Activated naive CD8-positive, alpha-beta T cell treated with anti-CD3 and anti-CD28 coated beads, Interleukin-2, amount 50 U/mL, for 24 hours (primary cell): ENCODE measurements around the gene NFXL1.
"Not testable (repeated sequence)": the region's sequence is repeated elsewhere in the genome, so short reads cannot be mapped to it uniquely, and the experiment has no call there.

Experiments used
- ATAC-seq: fragments of 150-1000 bp; cut with Tn5 transposase; one replicate; pipeline ENCODE4 v1.10.0; 2021
- DNase-seq: peaks from one replicate; pipeline ENCODE4 v3.0.0; 2021
- H3K27ac Mint-ChIP-seq: one replicate; pipeline ENCODE4 v1.8.0; 2021; ENCODE audit warnings: mild to moderate bottlenecking, mixed read lengths
- H3K27me3 Mint-ChIP-seq: one replicate; pipeline ENCODE4 v1.8.0; 2021; ENCODE audit warnings: mixed read lengths
- H3K36me3 Mint-ChIP-seq: one replicate; pipeline ENCODE4 v1.8.0; 2021; ENCODE audit warnings: low read depth, mixed read lengths
- H3K4me1 Mint-ChIP-seq: one replicate; pipeline ENCODE4 v1.8.0; 2021; ENCODE audit warnings: mixed read lengths
- H3K4me3 Mint-ChIP-seq: one replicate; pipeline ENCODE4 v1.8.0; 2021; ENCODE audit warnings: mild to moderate bottlenecking, moderate library complexity, mixed read lengths
- H3K9me3 Mint-ChIP-seq: one replicate; pipeline ENCODE4 v1.8.0; 2021; ENCODE audit warnings: mixed read lengths

The NFXL1 gene

DNA sequence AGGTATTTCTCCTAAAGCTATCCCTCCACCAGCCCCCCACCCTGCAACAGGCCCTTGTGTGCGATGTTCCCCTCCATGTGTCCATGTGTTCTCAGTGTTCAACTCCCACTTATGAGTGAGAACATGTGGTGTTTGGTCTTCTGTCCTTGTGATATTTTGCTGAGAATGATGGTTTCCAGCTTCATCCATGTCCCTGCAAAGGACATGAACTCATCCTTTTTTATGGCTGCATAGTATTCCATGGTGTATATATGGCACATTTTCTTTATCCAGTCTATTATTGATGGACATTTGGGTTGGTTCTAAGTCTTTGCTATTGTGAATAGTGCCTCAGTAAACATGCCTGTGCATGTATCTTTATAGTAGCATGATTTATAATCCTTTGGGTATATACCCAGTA lies 2.8 kb upstream of the NFXL1 start:
- H3K36me3 Mint-ChIP-seq, ATAC-seq, H3K9me3 Mint-ChIP-seq, H3K27me3 Mint-ChIP-seq, H3K4me3 Mint-ChIP-seq, H3K27ac Mint-ChIP-seq, DNase-seq: not testable (repeated sequence)
- peaks cover 21% of the 10 kb centered on the region for H3K4me1 Mint-ChIP-seq

DNA sequence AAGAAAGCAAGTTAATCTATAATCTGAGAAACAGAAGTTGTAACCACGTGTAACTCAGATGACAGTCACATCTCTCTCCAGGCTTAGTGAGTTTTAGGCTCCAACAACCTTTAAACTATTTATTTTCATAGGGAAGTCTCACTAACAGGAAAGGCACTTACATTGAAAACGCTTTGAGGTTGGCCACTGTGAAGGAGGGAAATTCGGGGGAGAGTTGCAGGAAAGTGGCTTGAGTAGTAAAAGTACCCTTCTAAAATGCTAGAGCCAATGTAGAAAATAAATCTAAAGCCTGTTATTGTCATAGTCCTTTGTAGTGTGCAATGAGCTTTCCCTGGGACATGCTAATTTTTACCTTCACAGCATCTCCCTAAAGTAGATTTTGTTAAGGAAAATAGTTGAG lies 995 bp upstream of the NFXL1 start:
- peak overlapping the region; percentile 97 for H3K4me3 Mint-ChIP-seq
- DNase-seq = no peak
- H3K4me1 Mint-ChIP-seq = peaks cover 33% of the 10 kb centered on the region
- H3K27ac Mint-ChIP-seq = peak overlapping the region; percentile 95
- ATAC-seq = no peak
- H3K27me3 Mint-ChIP-seq = peaks cover 4% of the 10 kb centered on the region
- H3K9me3 Mint-ChIP-seq = peaks cover 5% of the 10 kb centered on the region
- peaks cover 15% of the 10 kb centered on the region for H3K36me3 Mint-ChIP-seq

DNA sequence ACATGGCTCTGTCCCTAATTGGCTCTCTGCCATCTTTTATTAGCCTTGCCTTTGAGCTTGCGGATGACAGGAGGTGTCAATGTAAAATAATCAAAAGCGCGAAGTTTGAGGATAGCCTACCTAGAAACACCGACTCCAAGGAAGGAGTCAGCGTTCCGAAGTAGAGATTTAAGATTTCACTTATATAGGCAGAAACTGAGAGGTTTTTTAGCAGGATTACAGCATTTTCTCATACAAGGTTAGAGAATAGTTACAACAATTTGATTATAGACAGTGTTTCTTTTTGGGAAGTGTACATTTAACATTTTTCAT lies 499 bp upstream of the NFXL1 start:
- Mint-ChIP-seq H3K27ac (peak overlapping the region; percentile 95), H3K36me3 (peaks cover 20% of the 10 kb centered on the region), H3K4me1 (peaks cover 33% of the 10 kb centered on the region), H3K4me3 (peak overlapping the region; percentile 97), H3K9me3 (peaks cover 5% of the 10 kb centered on the region), H3K27me3 (peaks cover 2% of the 10 kb centered on the region)
- DNase-seq (no peak), ATAC-seq (peak; percentile 5)

DNA sequence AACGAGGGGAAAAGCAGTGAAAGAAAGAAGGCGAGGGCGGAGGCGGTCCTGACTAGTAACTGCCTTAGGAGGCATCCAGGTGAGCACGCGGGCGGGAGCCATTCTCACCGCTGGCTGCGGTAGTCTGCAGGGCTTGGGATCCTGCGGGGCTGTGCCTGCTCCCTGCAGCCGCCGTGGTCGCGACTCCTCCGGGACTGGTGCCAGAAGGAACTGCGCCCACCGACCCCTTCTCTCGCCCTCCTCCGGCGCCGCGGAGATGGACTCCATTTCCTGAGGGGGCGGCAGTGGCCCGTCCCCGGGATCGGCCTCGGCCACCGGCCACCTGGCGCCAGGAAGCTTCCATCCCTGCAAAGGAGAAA lies 543 bp downstream of the NFXL1 start:
- H3K36me3 Mint-ChIP-seq = peaks cover 25% of the 10 kb centered on the region
- ATAC-seq (peak; percentile 26), DNase-seq (peak; percentile 38)
- peaks cover 5% of the 10 kb centered on the region for H3K9me3 Mint-ChIP-seq
- H3K27ac Mint-ChIP-seq = peak overlapping the region; percentile 95
- no peaks in the 10 kb centered on the region for H3K27me3 Mint-ChIP-seq
- H3K4me3 Mint-ChIP-seq = peak overlapping the region; percentile 97
- H3K4me1 Mint-ChIP-seq = peaks cover 33% of the 10 kb centered on the region

DNA sequence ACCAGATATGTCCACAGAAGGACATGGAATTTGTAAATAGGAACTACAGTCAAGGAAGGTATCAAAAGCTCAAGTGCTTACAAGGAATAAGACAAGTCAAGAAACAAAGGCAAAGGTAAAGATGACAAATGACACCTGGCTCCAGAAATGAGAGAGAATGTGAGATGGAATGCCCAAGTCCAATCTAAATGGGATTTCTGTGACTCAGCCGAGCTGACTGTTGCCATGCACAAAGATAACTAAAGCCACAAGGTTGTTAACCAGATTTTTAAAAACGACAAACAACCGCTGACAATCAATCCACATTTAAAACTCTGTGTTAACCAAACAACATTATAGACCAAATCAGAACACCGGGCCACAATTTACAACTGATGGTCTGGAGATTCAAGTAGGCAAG lies 1.1 kb downstream of the NFXL1 start:
- H3K27me3 Mint-ChIP-seq = no peaks in the 10 kb centered on the region
- ATAC-seq = no peak
- peak overlapping the region; percentile 97 for H3K4me3 Mint-ChIP-seq
- H3K4me1 Mint-ChIP-seq = peaks cover 33% of the 10 kb centered on the region
- H3K27ac Mint-ChIP-seq = peak overlapping the region; percentile 95
- H3K36me3 Mint-ChIP-seq = peaks cover 28% of the 10 kb centered on the region
- H3K9me3 Mint-ChIP-seq = peaks cover under 1% of the 10 kb centered on the region
- no peak for DNase-seq

DNA sequence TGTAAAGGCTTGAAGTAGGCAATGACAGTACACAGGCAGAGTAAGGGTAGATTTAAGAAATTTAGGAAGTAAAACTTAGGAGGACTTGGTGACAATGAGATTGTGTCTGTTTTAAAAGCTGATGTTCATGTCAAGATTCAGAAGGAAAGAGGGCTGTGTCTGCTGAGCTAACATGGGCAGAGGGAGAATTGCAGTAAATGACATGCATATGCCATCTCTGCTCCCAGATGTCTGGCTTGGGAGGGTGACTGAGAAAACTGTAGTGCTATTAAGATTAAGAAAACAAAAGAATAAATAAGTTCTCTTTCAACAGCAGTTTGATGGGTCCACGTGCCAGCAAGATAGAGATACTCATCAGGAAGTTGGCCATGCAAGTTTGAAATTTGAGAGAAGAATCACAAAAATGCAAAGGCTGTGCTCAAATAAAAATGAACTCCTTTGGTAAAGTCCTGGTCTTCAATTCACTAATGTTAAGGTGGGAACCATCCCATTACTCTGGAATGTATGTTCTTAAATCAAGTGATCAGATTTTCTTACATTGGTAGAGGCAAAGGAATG lies 7.2 kb downstream of the NFXL1 start:
- DNase-seq = no peak
- Mint-ChIP-seq H3K27me3 (no peaks in the 10 kb centered on the region), H3K4me3 (no peak overlapping the region), H3K36me3 (peaks cover 45% of the 10 kb centered on the region), H3K4me1 (peaks cover 11% of the 10 kb centered on the region), H3K27ac (no peak overlapping the region), H3K9me3 (no peaks in the 10 kb centered on the region)
- no peak for ATAC-seq

DNA sequence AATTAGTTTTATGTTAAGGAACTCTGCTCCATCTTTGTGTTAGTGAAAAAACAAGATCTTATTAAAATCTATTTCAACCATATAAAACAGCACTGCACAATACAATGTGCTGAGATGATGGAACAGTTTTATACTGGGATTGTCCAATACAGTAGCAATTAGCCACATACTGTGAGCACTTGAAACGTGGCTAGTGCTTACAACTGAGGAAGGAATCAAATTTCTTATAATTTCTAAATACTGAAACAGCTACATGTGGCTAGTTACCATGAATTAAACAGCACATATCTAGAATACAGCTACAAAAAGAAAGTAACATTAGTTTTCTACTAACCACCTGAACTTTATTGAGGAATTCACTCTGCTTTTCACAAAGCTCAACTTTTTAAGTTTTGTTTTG lies 14.7 kb downstream of the NFXL1 start:
- H3K4me3 Mint-ChIP-seq = no peak overlapping the region
- peaks cover 49% of the 10 kb centered on the region for H3K36me3 Mint-ChIP-seq
- ATAC-seq = no peak
- no peak for DNase-seq
- H3K9me3 Mint-ChIP-seq = no peaks in the 10 kb centered on the region
- H3K4me1 Mint-ChIP-seq = no peaks in the 10 kb centered on the region
- H3K27ac Mint-ChIP-seq = no peak overlapping the region
- no peaks in the 10 kb centered on the region for H3K27me3 Mint-ChIP-seq

DNA sequence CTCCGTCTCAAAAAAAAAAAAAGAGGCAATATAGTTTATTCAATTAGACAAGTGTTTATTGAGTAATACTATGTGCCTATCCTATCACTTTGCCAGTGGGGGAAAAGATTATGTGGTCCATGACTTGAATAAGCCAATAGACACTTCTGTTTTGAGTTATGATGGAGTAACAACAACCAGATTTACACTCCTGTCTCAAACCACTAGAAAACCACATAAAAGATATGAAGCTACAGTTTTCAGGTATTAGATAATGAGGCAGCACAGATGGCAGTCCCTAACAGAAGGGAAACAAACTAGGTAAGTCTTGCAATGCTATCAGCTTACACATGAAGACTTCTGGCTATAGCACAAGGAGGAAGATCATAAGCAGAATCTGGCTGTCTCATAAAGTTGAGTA lies 22.5 kb downstream of the NFXL1 start:
- Mint-ChIP-seq H3K36me3 (peaks cover 60% of the 10 kb centered on the region), H3K4me3 (no peak overlapping the region), H3K9me3 (no peaks in the 10 kb centered on the region), H3K27me3 (no peaks in the 10 kb centered on the region), H3K27ac (no peak overlapping the region), H3K4me1 (peaks cover 8% of the 10 kb centered on the region)
- DNase-seq (no peak), ATAC-seq (peak; percentile 20)

DNA sequence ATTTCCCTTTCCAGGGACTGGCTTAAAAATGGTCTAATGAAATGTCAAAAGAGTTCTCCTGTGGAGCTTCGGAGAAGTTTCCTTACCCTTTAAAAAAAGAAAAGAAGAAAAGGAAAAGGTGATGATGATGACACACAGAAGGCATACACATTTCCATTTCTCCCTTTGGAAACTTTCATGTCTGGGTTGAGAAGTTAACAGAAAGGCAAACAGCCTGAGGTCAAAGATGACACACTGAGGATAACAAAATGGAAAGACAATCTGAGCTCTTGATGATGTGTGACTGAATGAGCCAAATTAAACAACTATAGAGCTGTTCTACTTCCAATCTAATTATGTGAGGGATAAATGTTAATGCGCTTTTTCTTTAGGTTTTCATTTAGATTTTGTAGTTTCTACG lies 32.2 kb downstream of the NFXL1 start:
- Mint-ChIP-seq H3K27ac (no peak overlapping the region), H3K27me3 (no peaks in the 10 kb centered on the region), H3K9me3 (no peaks in the 10 kb centered on the region), H3K4me1 (no peaks in the 10 kb centered on the region), H3K36me3 (peaks cover 60% of the 10 kb centered on the region), H3K4me3 (no peak overlapping the region)
- ATAC-seq (no peak), DNase-seq (no peak)

DNA sequence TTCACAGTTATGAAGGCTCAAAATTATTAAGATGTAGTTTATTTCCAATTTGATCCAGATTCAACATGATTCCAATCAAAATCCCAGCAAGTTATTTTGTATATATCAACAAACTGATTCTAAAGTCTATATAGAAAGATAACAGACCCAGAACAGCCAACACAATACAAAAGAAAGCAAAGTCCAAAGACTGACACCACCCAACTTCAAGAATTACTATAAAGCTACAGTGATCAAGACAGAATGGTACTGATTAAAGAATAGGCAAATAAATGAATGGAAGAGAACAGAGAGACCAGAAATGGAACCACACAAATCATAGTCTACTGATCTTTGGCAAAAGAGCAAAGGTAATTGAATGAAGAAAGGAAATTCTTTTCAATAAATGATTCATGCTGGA lies 34.9 kb downstream of the NFXL1 start:
- no peaks in the 10 kb centered on the region for H3K9me3 Mint-ChIP-seq
- peaks cover 3% of the 10 kb centered on the region for H3K4me1 Mint-ChIP-seq
- H3K27me3 Mint-ChIP-seq = no peaks in the 10 kb centered on the region

DNA sequence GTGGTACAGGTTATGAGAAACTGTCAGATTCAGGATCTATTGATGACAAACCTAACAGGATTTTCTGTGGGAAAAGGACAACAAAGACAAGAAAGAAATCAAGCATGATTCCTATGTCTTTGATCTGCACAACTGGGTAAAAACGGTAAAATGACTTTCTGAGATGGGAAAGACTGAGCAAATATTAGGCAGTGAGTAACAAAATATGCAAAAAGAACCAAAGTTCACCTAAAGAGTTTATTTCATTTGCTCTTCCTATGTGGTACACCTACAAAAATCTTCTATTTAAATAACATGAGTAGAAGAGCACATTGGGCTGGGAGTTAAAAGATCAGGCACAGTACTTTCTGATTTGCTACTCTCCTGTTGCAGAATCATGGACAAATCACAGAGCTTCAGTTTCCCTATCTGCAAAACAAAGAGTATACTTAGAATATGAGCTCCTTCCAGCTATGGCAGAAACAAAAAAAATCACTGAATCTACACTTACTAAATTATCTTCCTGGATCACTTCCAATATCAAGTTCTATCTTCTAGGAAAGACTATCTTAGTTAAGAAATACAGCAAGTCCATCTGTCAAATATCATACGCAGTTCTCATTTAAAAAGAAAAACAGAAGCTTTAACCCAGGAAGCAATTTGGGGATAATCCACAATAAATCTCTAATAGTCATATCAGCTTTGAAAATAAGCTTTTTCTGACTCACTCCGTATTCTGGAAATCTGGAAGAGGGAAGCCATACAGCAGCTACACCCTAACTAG lies 37.4 kb downstream of the NFXL1 start:
- Mint-ChIP-seq H3K4me1 (peaks cover 11% of the 10 kb centered on the region), H3K36me3 (peaks cover 69% of the 10 kb centered on the region), H3K27ac (no peak overlapping the region), H3K9me3 (no peaks in the 10 kb centered on the region), H3K27me3 (no peaks in the 10 kb centered on the region), H3K4me3 (no peak overlapping the region)
- no peak for DNase-seq
- no peak for ATAC-seq

More for the DNA sequence above, 34.9 kb downstream of the NFXL1 start:
- DNase-seq (no peak), ATAC-seq (no peak)
- Mint-ChIP-seq H3K4me3 (no peak overlapping the region), H3K27ac (no peak overlapping the region), H3K36me3 (peaks cover 71% of the 10 kb centered on the region)

DNA sequence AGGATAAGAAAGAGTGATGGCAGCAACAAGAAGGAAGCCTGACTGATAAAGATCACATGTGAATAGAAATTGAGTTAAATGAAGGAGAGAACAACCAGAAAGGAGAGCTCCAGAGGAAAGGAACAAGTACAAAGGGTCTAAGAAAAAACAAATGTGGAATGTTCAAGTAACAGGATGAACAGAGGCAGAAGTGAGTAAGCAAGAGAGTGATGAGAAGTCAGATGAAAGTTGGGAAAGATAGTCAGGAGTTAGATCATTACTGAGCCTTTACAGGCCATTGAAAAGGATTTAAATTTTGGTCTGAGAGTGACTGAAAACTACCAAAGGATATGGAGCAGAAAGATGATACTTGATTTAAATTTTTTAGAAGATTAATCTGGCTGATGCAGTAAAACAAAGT lies 38.1 kb downstream of the NFXL1 start:
- no peak overlapping the region for H3K4me3 Mint-ChIP-seq
- H3K27me3 Mint-ChIP-seq = no peaks in the 10 kb centered on the region
- H3K27ac Mint-ChIP-seq = peak overlapping the region; percentile 5
- peaks cover 11% of the 10 kb centered on the region for H3K4me1 Mint-ChIP-seq
- H3K36me3 Mint-ChIP-seq = peaks cover 66% of the 10 kb centered on the region
- H3K9me3 Mint-ChIP-seq = no peaks in the 10 kb centered on the region
- ATAC-seq (no peak), DNase-seq (no peak)

DNA sequence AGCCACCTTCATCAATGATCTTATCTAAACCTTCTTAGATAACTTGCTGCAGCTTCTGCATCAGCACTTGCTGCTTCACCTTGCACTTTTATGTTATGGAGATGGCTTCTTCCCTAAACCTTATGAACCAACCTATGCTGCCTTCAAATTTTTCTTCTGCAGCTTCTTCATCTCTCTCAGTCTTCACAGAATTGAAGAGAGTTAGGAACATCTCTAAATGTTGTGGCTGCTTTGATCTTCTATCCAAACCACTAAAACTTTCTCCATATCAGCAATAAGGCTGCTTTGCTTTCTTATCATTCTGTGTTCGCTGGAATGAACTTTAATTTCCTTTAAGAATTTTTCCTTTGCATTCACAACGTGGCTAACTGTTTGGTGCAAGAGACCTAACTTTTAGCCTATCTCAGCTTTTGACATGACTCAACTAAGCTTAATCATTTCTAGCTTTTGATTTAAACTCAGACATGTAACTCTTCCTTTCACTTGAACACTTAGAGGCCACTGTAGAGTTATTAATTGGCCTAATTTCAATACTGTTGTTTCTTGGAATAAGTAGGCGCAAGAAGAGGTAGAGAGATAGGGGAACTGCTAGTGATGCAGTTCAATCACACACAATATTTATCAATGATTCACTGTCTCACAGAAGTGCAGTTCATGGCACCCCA lies 40.4 kb downstream of the NFXL1 start:
- ATAC-seq (peak; percentile 89), DNase-seq (no peak)
- no peaks in the 10 kb centered on the region for H3K9me3 Mint-ChIP-seq
- no peaks in the 10 kb centered on the region for H3K27me3 Mint-ChIP-seq
- H3K36me3 Mint-ChIP-seq = peaks cover 77% of the 10 kb centered on the region
- H3K27ac Mint-ChIP-seq = peak overlapping the region; percentile 67
- H3K4me1 Mint-ChIP-seq = peaks cover 11% of the 10 kb centered on the region
- H3K4me3 Mint-ChIP-seq = no peak overlapping the region

DNA sequence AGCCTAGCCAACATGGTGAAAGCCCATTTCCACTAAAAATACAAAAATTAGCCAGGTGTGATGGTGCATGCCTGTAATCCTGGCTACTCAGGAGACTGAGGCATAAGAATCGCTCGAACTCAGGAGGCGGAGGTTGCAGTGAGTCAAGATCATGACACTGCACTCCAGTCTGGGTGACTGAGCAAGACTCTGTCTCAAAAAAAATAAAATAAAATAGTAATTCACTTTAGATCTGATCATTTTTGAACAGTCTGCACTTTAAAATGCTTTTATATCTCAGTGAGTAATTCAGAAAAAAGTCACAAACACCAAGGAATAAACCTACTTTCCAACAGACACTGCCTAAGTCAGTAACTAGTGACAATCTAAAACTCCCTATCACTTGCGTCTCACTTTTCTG lies 50.9 kb downstream of the NFXL1 start:
- Mint-ChIP-seq H3K4me1 (no peaks in the 10 kb centered on the region), H3K9me3 (no peaks in the 10 kb centered on the region), H3K4me3 (no peak overlapping the region), H3K36me3 (peaks cover 46% of the 10 kb centered on the region), H3K27ac (no peak overlapping the region), H3K27me3 (no peaks in the 10 kb centered on the region)
- ATAC-seq (no peak), DNase-seq (no peak)

DNA sequence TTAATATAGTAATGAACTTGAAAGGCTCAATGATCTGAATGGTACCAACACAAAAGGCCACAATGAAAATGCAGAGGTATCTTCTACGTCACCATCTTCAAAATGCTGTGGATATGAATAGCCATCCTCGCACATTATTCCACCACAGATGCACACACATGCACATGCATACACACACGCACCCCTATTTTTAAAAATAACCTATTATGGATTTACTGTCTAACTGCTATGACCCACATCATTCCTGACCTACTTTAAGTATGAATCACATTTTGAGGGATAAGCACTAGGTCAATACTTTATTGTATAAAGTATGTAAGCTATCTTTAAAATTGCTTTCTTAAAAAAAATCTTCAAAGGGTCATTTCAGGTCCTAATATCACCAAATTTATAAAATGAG lies 52.1 kb downstream of the NFXL1 start:
- ATAC-seq (no peak), DNase-seq (no peak)
- no peak overlapping the region for H3K27ac Mint-ChIP-seq
- H3K27me3 Mint-ChIP-seq = no peaks in the 10 kb centered on the region
- H3K4me1 Mint-ChIP-seq = no peaks in the 10 kb centered on the region
- peaks cover 36% of the 10 kb centered on the region for H3K36me3 Mint-ChIP-seq
- no peak overlapping the region for H3K4me3 Mint-ChIP-seq
- H3K9me3 Mint-ChIP-seq = no peaks in the 10 kb centered on the region
